ENCODE results near the gene ZFHX3.

The ZFHX3 gene

GRCh38 chr16:72785886-72786285 lies 262.0 kb downstream of the ZFHX3 start:
- no peak for DNase-seq

- no peak for DNase-seq
These were observed 262.8 kb downstream of the ZFHX3 start for GRCh38 chr16:72785171-72785570.

GRCh38 chr16:72783716-72784318 lies 264.1 kb downstream of the ZFHX3 start:
- DNase-seq, result no peak

- no peak for DNase-seq
These were observed 278.1 kb downstream of the ZFHX3 start for GRCh38 chr16:72769876-72770275.

GRCh38 chr16:72768591-72768990 lies 279.3 kb downstream of the ZFHX3 start:
- no peak for DNase-seq

GRCh38 chr16:72766506-72766905 lies 281.4 kb downstream of the ZFHX3 start:
- DNase-seq, result no peak

GRCh38 chr16:72764015-72764654 lies 283.8 kb downstream of the ZFHX3 start:
- no peak for DNase-seq

GRCh38 chr16:72760581-72760980 lies 287.3 kb downstream of the ZFHX3 start:
- no peak for DNase-seq

GRCh38 chr16:72753881-72754280 lies 294.0 kb downstream of the ZFHX3 start:
- no peak for DNase-seq

- no peak for DNase-seq
These were observed 295.8 kb downstream of the ZFHX3 start for GRCh38 chr16:72752004-72752695.

GRCh38 chr16:72751076-72751475 lies 296.9 kb downstream of the ZFHX3 start:
- DNase-seq, result no peak

GRCh38 chr16:72749091-72749490 lies 298.8 kb downstream of the ZFHX3 start:
- no peak for DNase-seq

- no peak for DNase-seq
These were observed 303.7 kb downstream of the ZFHX3 start for GRCh38 chr16:72744076-72744793.

GRCh38 chr16:72743011-72743761 lies 304.7 kb downstream of the ZFHX3 start:
- DNase-seq, result no peak

- no peak for DNase-seq
These were observed 307.6 kb downstream of the ZFHX3 start for GRCh38 chr16:72740347-72740746.

- DNase-seq, result no peak
These were observed 308.4 kb downstream of the ZFHX3 start for GRCh38 chr16:72739577-72739976.

GRCh38 chr16:72736074-72736473 lies 311.9 kb downstream of the ZFHX3 start:
- no peak for DNase-seq

All from activated naive CD4-positive, alpha-beta T cell treated with anti-CD3 and anti-CD28 coated beads, Interleukin-2, amount 50 U/mL, for 16 hours (primary cell).